GM21381 (cell line): ENCODE results near the gene CACNG5.
"Not testable (repeated sequence)": the region's sequence is repeated elsewhere in the genome, so short reads cannot be mapped to it uniquely, and the experiment has no call there.

ENCODE experiments used
- ATAC-seq: cut with Tn5 transposase; IDR thresholded peaks from one replicate; pipeline ENCODE4 v1.9.1; 2021; ENCODE audit warnings: mild to moderate bottlenecking, moderate library complexity; ENCODE audit not compliant: unreplicated experiment

Gene CACNG5

GRCh38 chr17:66903296-66903695, 68.4 kb downstream of the CACNG5 start:
- not testable (repeated sequence) for ATAC-seq

GRCh38 chr17:66903781-66904180, 68.9 kb downstream of the CACNG5 start:
- ATAC-seq: no peak

- no peak for ATAC-seq
Measured at GRCh38 chr17:66904760-66905624, 70.1 kb downstream of the CACNG5 start.

GRCh38 chr17:66906321-66907278, 71.7 kb downstream of the CACNG5 start:
- no peak for ATAC-seq

GRCh38 chr17:66909804-66910373, 75.0 kb downstream of the CACNG5 start:
- ATAC-seq: no peak

GRCh38 chr17:66910651-66911285, 75.9 kb downstream of the CACNG5 start:
- ATAC-seq: no peak

GRCh38 chr17:66915204-66915611, 80.3 kb downstream of the CACNG5 start:
- ATAC-seq: no peak

- no peak for ATAC-seq
Measured at GRCh38 chr17:66915792-66916191, 80.9 kb downstream of the CACNG5 start.

- no peak for ATAC-seq
Measured at GRCh38 chr17:66916946-66917345, 82.0 kb downstream of the CACNG5 start.

- ATAC-seq: no peak
Measured at GRCh38 chr17:66918896-66919295, 84.0 kb downstream of the CACNG5 start.

- ATAC-seq: no peak
Measured at GRCh38 chr17:66920435-66920834, 85.5 kb downstream of the CACNG5 start.

- ATAC-seq: no peak
Measured at GRCh38 chr17:66920950-66921349, 86.0 kb downstream of the CACNG5 start.

GRCh38 chr17:66923886-66924285, 89.0 kb downstream of the CACNG5 start:
- no peak for ATAC-seq

- no peak for ATAC-seq
Measured at GRCh38 chr17:66925811-66926500, 91.0 kb downstream of the CACNG5 start.

- no peak for ATAC-seq
Measured at GRCh38 chr17:66928949-66929348, 94.0 kb downstream of the CACNG5 start.

- no peak for ATAC-seq
Measured at GRCh38 chr17:66929591-66929990, 94.7 kb downstream of the CACNG5 start.

GRCh38 chr17:66930933-66931332, 96.0 kb downstream of the CACNG5 start:
- no peak for ATAC-seq

GRCh38 chr17:66932311-66932710, 97.4 kb downstream of the CACNG5 start:
- ATAC-seq: no peak

GRCh38 chr17:66934040-66934439, 99.1 kb downstream of the CACNG5 start:
- no peak for ATAC-seq
